Erythroblast (primary cell): ENCODE results near the gene BTN3A1.

ENCODE experiments used
- GATA1 ChIP-seq: IDR thresholded peaks from 2 replicates; pipeline ENCODE4 v1.6.1; 2011; ENCODE audit warnings: low read depth, mild to moderate bottlenecking, control low read depth, low read length, moderate library complexity
- POLR2A ChIP-seq: IDR thresholded peaks from 2 replicates; pipeline ENCODE4 v1.6.1; 2011; ENCODE audit warnings: mild to moderate bottlenecking, low read length

DNA sequence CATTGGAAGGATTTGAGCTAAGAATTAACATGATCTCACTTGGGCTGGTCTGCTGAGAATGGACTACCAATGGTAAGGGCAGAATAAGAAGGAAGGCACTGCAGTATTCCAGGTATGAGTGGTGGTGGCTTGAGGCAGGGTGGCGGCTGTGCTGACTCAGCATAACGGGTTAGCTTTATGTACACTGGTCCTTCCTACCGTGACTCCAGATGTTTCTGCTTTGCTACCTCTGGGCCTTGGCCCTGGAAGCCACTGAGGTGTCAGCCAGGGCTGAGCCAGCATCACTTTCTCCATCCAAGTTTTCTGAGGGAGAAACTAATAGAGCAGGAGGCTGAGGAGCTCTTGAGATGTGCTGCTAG lies 25.4 kb downstream of the BTN3A1 start:
- TF ChIP-seq POLR2A: no peak
- no peak for TF ChIP-seq GATA1
